ENCODE results near the gene NID1.
A peak's percentile ranks its signal among the peaks of the same experiment; 100 is the strongest.

The NID1 gene

DNA sequence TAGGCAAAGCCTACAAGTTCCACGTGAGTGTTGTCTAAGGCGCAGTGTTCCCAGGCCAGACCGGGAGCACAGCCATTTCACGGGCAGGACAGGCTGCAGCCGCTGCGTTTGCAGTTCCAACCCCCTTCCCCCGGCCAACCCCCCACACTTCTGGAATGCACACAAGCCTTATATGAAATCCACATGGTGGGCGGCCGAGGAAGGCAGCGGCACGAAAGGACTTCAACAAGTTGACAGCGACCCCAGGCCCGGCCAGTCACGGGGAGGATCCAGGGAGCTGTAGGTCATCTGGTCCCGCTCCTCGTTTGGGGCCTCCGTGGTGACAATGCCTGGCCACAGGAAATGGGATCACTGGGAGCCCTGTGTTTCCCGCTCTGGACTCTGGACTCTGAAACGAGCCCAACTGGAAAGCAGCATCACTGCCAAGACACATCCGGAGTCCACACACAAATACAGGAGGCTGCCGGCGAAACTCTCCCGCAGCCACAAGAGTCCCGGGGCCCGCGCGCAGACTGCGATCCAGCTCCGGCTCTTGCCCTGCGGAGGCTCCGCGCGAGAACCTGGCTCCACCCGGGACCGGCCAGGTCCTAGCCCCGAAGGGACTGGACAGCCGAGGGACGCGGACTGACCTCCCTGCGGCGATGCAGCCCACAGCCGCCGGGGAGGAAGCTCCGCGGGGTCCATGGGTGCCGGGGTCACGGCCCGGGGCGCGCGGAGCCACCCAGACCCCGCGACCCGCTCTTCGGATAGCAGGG, 794 bp downstream of the NID1 start:
- DNase-seq: peak; percentile 26

DNA sequence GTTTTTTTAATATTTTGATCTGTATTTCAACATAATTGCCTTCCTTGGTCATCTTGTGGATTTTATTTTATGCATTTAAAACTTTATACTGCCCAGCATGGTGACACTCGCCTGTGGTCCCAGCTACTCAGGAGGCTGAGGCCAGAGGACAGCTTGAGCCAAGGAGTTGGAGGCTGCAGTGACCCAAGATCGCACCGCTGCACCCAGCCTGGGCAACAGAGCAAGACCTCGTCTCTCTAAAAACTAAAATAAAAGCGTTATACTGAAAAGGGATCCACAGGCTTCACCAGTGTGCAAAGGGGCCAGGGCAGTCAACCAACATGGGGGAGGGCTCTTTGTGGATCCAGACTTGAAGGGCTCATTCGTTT, 1.4 kb downstream of the NID1 start:
- DNase-seq: no peak

DNA sequence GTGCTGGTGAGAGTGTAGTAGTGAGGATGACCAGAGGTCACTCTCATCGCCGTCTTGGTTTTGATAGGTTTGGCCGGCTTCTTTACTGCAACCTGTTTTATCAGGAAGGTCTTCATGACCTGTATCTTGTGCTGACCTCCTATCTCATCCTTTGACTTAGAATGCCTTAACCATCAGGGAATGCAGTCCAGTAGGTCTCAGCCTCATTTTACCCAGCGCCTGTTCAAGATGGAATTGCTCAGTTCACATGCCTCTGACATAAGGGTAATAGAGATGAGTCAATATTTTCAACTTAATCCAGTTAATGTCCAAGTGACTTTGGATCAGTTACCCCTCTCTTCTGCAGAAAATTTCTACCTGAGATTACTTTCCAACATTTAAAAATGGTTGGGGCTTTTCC, 4.6 kb downstream of the NID1 start:
- no peak for DNase-seq

DNA sequence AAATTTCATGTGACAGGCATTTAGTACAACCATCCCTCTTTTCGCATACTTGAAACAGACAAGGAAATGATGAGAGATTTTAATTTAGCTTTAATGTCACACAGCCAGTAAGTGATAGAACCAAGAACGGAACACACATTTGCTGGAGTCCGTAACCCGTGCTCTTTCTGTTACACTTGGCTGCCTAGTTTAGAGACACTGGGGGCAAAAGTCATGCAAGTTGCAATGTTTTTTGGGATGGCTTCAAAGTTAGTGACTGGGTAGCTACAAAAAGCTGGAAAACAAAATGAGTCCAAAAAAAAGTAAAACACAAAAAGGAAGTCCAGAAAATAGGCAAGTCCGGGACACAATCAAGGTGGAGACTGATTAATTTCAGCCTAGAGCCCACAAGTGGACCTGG, 5.9 kb downstream of the NID1 start:
- DNase-seq: no peak

DNA sequence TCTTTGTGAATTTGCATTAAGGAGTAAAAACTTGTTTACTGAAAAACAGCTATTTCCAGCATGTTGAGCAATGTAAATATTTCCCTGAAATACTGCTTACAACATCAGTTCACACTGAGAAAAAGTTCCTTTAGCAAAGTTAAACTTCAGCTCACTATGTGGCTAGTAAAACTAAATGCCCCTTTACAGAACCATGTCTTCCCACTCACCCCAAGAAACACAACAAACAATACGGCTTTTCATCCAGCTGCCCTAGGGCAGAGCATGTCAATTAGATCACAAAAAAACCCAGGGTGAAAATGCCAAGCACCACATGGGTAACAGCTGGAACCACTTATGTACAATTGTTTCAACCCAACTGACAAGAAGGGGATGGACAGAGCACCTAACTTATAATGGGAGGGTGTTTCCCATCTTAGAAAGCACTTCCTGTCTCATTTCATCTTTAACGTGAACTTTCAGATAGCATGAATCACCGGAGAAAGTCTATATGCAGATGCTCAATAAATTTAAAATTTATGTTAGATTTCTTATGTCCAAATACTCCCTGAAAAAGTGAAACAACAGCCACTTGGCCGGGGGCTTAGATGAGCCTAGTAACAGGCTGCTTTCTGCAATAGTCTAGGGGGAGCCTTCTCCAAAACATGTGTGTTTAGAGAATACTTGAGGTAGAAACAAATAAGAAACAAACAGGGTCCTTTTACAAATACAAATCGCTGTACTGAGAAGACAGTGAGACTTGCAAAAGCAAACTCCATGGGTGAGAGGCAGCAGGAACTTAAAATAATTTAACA, 6.6 kb downstream of the NID1 start:
- DNase-seq: no peak

DNA sequence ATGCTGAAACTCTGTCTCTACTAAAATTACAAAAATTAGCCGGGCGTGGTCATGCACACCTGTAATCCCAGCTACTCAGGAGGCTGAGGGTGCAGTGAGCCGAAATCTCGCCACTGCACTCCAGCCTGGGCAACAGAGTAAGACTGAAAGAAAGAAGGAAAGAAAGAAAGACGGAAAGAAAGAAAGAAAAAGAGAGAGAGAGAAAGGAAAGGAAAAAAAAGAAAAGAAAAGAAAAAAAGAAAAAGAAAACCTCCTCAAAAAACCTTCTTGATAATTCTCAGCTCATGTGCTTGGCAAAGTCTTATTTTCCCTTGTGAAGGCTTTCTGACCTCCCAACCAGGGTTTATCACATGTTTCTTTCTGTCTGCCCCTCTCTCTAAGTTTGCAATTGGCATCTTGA, 7.3 kb downstream of the NID1 start:
- DNase-seq: no peak

DNA sequence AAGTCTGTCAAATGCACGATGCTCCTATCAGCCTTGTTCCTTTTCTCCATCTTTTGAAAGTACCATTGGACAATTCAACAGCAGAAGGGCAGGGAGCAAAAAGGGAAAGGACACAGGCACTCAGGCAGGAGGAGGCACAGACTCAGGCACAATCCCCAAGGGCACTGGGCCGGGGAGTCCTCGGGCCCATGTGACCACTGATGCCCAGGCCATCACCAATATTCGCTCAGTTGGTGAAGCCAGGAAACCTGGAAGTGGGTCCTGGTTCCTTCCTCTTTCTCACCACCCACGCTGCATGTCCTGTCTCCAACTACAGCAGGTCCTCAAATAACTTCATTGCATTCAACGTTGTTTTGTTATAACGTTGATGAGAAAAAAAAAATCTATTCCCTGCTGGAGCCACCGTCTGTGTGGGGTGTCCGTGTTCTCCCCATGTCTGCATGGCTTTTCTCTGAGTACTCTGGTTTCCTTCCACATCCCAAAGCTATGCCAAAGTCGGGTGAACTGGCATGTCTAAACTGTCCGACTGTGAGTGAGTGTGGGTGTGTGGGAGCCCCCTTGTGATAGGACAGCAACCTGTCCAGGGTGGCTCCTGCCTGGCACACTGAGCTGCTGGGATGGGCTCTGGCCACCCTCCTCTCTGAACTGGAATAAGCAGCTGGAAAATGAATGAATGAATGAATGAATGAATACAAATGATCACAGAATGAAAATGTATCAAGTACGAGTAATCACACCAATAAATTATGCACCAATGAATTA, 12.5 kb downstream of the NID1 start:
- DNase-seq: no peak

DNA sequence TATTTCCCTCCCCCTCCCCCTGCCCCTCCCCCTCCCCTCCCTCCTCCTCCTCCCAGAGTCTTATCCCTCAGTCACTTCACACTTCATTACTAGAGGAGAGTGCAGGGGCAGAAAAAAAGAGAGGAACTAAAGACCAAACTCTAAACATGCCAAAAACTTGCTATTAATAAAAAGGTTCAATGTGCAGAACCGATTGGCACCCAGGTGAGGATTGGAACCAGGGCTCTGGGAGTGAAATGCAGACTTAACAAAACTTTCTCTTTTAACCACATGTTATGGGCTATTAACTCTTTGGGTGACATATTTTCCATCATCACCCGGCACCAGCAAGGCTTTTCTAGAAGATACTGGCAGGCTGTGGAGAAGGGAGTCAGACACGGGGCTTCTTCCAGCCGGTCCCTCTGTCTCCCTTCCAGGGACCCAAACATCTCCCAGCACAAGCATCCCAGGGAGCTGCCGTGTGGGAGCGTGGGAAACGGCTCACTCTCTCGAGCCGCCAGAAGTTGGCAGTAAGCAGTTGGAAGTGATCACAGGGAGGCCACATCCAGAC, 13.6 kb downstream of the NID1 start:
- no peak for DNase-seq

DNA sequence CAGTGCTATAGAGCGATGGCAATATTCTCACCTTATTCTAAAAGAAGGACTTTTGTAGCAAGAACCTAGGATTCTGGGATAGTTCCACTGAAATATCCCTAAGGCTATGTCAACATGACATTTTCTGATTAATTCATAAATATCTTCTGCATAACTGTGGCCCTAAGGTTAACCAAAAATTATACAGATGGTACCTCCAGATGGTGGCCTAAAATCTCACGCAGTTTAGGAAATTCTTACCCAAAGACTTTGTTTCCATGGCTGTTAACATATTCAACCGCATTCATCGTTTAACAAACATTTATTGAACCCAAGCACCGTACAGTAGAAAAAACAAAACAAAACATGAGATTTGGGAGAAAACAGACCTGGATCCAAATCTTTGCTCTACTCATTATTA, 19.1 kb downstream of the NID1 start:
- DNase-seq: no peak

DNA sequence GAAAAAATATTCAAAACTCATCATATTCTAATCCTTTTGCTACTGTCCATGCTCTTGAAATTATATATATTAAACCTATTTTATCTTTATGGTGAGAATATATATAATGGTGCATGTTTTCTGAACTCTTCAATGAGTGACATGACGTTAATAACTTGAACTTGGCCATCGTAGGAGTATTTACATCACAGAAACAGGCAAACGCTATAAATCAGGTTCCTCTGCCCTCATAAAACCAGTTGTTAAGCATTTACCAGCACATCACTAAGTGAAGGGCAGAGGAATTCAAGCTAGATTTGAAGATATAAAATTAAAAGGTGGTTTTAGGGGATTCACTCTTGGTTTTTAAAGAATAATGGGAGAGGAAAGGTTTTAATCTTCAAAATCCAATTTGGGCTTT, 20.5 kb downstream of the NID1 start:
- DNase-seq: no peak

DNA sequence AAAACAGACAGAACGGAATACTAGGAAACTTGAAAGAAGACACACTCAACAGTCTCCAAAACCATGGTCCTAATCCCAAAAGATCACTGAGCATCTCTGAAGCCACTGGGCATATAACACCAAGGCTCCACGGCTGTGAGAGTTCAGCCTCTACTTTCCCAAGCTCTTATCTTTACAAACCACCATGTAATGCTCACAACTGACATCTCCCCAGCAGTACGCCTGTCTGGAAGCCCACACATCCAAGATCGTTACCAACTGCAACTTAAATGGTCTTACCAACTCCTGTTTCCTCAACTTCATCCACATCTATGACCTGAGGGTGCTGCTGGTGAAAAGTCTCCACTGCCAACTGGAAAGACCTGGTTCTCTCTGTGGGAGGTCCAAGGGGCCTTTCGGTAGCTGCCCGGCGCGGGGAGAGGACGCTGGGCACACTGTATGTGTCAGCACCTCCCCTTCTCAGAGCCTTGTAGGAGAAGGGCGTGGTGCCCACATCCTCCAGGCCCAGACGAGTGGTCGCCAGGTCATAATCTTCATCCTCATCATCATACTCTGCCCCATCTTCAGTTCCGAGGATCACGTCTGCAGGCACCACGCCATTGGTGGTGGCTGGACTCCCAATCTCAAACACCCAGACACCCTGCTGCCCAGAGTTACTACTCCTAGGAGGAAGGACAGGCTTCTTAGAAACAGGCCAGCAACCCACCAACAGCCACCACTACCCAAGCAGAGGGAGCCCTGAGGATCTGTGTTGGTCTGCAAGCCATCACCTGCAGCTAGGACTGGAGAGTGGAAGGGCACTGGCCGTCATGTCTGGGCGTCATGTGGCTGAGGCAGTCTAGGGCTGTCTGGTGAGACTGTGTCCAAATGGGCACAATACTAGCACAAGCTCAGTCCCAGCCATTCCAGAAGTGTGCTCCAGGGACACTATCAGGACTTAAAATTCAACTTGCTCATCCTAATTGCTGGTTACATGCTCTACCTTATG, 23.0 kb downstream of the NID1 start:
- DNase-seq: no peak

DNA sequence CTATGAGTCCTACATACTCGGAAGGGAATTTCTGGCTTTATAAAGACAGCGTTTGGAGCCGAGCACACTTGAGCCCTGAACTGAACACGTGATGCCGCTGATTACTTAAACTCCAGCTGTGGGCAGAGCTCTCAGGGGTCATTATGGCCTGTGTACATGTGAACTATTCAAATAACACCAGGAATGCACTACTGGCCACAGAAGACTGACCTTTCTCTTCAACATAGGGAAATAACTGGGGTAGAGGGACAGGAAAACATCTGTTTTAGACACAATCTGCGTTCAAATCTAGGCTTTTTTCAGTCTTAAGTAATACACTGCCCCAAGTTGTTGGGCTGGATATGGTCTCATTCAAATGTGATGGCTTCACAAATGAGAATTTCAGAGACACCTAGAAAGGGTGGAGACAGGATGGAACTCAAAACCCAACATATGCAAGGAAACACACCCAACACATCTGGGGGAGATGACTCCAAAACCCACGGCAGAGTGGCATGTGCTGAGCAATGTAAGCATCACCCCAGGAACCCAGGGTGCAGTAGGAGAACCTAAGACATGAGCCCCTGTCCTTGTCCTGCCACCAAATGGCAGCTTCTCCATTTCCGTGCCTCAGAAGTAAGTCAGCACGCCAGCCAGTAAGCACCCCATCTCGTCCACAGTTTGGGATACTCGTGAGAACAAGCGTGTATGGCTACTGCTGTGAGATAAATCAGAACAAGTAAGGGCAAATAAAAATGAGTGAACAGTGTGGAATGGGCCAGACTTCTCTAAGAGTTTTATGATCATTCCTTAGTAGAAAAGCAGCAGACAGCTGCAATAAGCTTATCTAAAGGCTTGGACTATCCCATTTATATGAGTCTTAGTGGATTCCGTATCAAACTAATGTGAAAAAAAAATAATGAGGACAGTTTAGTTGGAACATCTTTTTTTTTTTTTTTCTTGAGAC, 24.9 kb downstream of the NID1 start:
- no peak for DNase-seq

DNA sequence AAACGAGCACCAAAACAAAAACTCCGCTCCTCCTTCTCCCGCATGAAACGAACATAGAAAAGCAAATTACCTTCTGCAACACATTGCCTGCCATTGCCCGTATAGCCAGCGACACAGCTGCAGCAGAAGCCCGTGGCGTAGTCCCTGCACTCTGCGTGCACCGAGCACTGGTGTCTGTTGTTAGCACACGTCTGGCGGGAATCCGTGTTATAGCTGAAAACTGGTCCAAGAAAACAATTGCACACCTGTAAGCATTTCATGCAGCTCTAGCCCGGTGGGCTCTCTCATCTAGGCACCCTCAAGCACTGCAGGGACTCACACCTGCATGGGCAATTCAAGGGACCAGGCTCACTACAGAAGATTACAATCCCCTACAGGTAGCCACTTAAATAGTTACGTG, 26.9 kb downstream of the NID1 start:
- DNase-seq: no peak

DNA sequence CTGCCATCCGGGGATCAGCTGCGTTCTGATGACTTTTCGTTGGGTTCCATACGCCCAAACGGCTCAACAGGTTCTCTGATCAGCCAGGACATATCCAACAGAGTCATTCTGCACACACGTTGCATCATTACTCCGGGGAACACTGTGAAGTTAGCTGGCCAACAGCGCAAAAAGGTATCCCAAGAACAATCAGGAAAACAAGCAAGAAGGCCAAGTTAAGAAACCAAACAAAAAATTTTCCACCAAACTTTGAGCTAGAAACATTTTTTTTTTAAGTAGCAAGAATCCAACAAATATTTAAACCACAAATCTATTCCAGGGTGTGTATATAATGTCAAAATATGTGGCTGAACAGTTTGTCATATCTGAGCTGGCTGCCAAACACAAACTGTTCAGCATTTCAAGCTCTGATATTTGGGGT, 29.2 kb downstream of the NID1 start:
- DNase-seq: no peak

DNA sequence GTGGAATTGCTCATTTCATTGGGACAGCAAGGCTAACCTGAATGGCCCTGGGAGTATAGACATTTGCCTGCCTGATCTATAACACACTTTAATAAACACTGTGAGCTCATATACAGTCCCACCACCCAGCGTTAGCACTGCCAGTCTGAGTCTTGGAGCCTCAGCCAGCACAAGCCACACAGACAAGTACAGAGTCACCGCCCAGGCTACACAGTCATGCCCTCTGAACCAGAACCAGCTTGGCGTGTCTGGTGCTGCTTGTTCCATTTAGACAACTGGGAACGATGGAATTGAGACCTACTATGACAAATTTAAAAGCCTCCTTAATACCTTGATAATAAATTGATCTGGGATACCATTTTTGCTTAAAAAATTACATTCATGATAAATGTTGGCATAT, 31.6 kb downstream of the NID1 start:
- no peak for DNase-seq

DNA sequence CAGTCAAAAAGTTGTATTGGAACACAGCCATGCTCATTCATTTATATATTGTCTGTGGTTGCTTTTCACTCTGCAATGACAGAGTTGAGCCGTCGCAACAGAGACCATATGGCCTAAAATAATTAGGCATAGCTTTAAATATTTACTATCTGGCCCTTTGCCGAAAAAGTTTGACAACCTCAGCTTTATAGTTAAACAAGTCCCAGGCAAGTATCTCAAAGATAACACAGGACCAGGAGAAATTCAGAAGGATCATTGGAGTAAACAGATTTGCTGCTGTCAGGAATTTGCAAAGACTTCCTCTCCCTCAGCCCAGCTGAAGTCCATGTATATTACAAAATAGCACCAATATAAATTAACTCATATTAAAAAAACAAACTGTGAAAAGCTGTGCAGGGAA, 34.4 kb downstream of the NID1 start:
- DNase-seq: no peak

DNA sequence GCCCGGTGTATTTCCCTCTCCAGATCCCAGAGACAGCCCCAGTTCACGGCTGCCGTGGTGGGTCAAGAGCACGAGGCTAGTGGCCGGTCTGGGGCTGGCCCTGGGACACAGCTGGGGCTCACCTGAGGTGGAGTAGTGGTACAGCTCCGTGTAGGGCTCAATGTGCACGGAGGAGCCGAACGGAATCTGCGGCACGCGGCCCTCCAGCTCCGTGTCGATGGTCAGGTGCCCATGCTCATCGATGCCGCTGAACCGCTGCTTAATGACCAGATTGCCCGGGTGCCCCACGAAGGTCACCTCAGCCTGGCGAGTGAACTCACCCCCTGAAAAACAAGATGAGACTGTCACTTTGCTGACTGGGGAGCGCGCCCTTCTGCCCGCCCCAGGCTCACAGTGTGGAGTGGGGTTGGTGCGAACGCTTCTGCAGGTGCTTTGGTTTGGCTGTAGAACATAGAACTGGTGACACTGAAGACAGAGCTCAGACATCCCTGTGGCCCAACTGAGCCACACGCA, 35.4 kb downstream of the NID1 start:
- DNase-seq: no peak

DNA sequence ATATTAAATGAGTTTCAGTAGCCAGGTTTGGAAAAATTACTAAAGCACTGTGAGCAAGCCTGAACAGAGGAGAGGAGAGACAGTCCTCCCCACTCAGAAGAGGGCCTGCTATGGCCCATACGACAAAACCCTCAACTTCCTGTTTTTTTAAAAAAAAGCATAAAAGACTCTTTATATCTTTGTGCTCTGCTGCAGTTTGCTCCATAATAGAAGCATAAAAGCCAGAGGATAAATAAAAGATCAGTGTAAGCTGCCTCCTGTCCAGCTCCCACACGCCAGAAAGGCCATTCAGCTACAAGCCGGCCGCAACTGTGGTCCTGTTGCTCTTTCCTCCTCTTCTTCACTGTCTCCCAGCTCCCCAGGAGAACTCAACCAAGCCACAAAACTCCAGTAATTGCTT, 37.8 kb downstream of the NID1 start:
- DNase-seq: no peak

DNA sequence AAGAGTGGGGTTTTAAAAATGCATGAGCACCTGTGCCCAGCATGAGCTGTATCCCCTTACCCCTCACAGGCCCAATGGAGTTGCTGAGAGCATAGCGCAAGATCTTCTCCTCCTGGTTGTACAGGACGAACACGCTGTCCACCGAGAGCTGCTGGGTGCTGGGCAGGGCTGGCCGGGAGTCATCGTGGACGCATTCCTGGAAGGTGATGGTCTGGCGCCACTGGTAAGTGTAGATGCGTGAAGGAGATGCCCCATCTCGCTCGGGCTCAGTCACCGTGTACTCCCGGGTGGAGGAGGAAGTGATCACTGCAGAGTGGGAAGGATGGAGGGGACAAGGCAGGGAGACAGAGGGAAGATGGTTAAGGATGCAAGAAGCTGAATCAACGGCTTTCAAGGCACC, 39.1 kb downstream of the NID1 start:
- DNase-seq: no peak

DNA sequence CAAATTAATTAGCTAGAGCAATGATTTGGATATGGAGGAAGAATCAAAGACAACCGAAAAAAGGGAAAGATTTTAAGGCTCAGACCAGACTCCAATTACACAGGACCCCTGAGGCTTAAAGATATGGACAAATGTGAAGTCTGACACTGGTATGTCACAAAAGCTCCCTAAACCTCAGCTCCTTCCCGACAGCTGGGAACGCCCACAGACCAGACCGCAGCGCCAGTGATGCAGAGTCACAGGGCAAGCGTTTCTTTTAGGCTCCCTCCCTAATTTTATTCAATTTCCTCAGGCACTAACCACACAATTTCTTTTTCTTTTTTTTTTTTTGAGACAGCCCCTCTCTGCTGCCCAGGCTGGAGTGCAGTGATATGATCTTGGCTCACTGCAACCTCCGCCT, 40.2 kb downstream of the NID1 start:
- no peak for DNase-seq
